Gastrocnemius medialis (tissue), 4 donors: ENCODE measurements around the gene NUDC. TPM values are rescaled to one million over a fixed set of nuclear protein-coding genes. Genes with fewer than 3 reads are reported as not detected.

Experiments used
- ATAC-seq, 2 donors: fragments of 150-250 bp; one replicate each; pipeline ENCODE4 v1.9.1; 2016
- DNase-seq, 2 donors: peaks; one replicate each; pipeline ENCODE4 v3.0.0-alpha.2; 2019
- H3K27ac ChIP-seq, 4 donors: fragments of 200-600 bp; sonication (generic); 1 replicate in 1 of 4; 2 replicates in 3 of 4; pipeline ENCODE4 v1.5.1; 2016 to 2018; ENCODE audit warnings: mild to moderate bottlenecking in 2 of 4, moderate library complexity in 1 of 4
- H3K27me3 ChIP-seq, 3 donors: fragments of 200-600 bp; sonication (generic) in 2 of 3; 1 replicate in 1 of 3; 2 replicates in 2 of 3; pipeline versions ENCODE4 v1.5.1 to v1.6.0; 2016 to 2019; ENCODE audit warnings: mild to moderate bottlenecking in 1 of 3, moderate library complexity in 1 of 3
- H3K36me3 ChIP-seq, 2 donors: fragments of 200-600 bp; sonication (generic) in 1 of 2; one replicate each; pipeline ENCODE4 v1.5.1; 2017 to 2018
- H3K4me1 ChIP-seq, 2 donors: fragments of 200-600 bp; sonication (generic) in 1 of 2; one replicate each; pipeline ENCODE4 v1.5.1; 2016 to 2017; ENCODE audit warnings: mild to moderate bottlenecking in 2 of 2
- H3K4me3 ChIP-seq, 4 donors: fragments of 200-600 bp; sonication (generic) in 3 of 4; 1 replicate in 1 of 4; 2 replicates in 3 of 4; pipeline ENCODE4 v1.5.1; 2016 to 2019; ENCODE audit warnings: mild to moderate bottlenecking in 2 of 4
- H3K9me3 ChIP-seq, 3 donors: fragments of 200-600 bp; sonication (generic) in 2 of 3; 1 replicate in 1 of 3; 2 replicates in 2 of 3; pipeline ENCODE4 v1.5.1; 2016 to 2019
- POLR2A ChIP-seq, 2 donors: fragments of 450-650 bp; IDR thresholded peaks; one replicate each; pipeline ENCODE4 v1.6.1; 2017; ENCODE audit warnings: antibody characterized with exemption in 2 of 2, mild to moderate bottlenecking in 2 of 2, moderate library complexity in 2 of 2
- in situ Hi-C, 4 donors: fragments of 200-750 bp; cut with MboI; loops; one replicate each; pipeline versions ENCODE4 v1.15.0 to v1.8.0; 2017; ENCODE audit warnings: low sequenced_read_pairs in 4 of 4
- intact Hi-C: fragments of 100-400 bp; cut with DNase I; formaldehyde crosslinking; loops from one replicate; pipeline ENCODE4 v1.15.1; 2023; ENCODE audit warnings: low total_unique reads
- total RNA-seq, 4 donors: library from RNA; depleted of rRNA; stranded (reverse); fragments of >200 nt; gene quantifications; one replicate each; pipeline versions ENCODE4 v1.1.0 to v1.2.3, GENCODE V29; 2016
- TF ChIP-seq, protein P1 (sequence below), 5 experiments: fragments of 450-650 bp in 3 of 5; fragments of 200-600 bp in 2 of 5; sonication (generic) in 2 of 5; IDR thresholded peaks in 4 of 5; conservative IDR thresholded peaks in 1 of 5; 1 replicate in 4 of 5; 2 replicates in 1 of 5; pipeline ENCODE4 v1.5.1; 2016 to 2019; ENCODE audit warnings: antibody characterized with exemption in 5 of 5, mild to moderate bottlenecking in 3 of 5, moderate library complexity in 3 of 5

The NUDC gene
- total RNA-seq, 4 donors from 2014 or later, result 39.9 to 83.5 (median 70.6) TPM

DNA sequence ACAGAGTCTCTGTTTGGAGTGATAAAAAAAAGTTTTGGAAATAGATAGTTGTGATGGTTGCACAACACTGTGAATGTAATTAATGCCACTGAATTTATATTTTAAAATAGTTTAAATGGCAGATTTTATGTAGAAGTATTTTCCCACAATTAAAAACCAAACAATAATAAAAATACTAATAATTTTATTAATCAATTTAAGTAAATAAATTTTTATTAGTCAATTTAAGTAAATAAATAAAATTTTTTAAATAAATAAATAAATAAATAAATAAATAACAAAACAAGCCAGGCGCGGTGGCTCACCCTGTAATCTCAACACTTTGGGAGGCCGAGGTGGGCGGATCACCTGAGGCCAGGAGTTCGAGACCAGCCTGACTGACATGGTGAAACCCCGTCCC is 43.7 kb downstream of the NUDC start:
- no peak for ATAC-seq
- TF ChIP-seq, protein P1, sequence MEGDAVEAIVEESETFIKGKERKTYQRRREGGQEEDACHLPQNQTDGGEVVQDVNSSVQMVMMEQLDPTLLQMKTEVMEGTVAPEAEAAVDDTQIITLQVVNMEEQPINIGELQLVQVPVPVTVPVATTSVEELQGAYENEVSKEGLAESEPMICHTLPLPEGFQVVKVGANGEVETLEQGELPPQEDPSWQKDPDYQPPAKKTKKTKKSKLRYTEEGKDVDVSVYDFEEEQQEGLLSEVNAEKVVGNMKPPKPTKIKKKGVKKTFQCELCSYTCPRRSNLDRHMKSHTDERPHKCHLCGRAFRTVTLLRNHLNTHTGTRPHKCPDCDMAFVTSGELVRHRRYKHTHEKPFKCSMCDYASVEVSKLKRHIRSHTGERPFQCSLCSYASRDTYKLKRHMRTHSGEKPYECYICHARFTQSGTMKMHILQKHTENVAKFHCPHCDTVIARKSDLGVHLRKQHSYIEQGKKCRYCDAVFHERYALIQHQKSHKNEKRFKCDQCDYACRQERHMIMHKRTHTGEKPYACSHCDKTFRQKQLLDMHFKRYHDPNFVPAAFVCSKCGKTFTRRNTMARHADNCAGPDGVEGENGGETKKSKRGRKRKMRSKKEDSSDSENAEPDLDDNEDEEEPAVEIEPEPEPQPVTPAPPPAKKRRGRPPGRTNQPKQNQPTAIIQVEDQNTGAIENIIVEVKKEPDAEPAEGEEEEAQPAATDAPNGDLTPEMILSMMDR (IDR thresholded peaks at IDR 0.05 in 4 of 5, conservative IDR thresholded peaks at IDR 0.05 in 1 of 5), result no peak
- TF ChIP-seq POLR2A (IDR thresholded peaks at IDR 0.05), result no peak
- in situ Hi-C loops, result no loop called here
- intact Hi-C loops, result no loop called here
- no peak for DNase-seq
- Histone ChIP-seq H3K4me3 (no peak overlapping the region), H3K4me1 (peaks cover 1 to 3% of the 10 kb centered on the region in 2 donors), H3K9me3 (no peaks in the 10 kb centered on the region), H3K36me3 (no peaks in the 10 kb centered on the region), H3K27me3 (peaks cover 14 to 22% (median 19%) of the 10 kb centered on the region in 3 donors), H3K27ac (no peak overlapping the region)

DNA sequence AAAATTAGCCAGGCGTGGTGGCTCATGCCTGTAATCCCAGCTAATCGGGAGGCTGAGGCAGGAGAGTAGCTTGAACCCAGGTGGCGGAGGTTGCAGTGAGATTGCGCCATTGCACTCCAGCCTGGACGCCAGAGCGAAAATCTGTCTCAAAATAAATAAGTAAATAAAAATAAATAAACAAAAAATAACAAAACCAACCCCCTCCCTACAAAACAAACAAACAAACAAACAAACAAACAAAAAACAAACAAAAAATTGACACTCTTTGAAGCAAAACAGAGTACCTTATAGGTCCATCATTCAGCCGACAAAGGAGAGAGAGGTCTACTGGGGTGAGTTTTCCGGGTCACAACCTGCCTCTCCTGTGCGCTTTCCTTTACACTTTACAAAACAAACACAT is 44.1 kb downstream of the NUDC start:
- intact Hi-C loops (no loop called here), in situ Hi-C loops (no loop called here)
- ATAC-seq, result no peak

DNA sequence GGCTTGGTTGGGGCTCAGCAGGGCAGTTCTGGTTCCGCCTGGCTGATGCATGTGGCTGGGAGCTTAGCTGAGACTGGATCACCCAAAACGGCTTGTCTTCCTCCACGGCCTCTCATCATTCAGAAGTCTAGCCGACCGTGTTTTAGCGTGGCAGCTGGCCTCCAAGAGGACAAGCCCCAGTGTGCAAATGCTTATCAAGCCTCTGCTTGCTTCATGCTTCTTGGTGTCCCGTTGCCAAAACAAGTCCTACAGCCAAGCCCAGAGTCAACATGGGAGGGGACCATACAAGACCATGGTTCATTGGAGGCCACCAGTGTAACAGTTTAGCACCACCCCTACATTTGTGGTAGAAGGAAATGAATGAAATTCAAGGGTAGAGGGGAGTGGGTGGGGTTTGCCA is 49.3 kb downstream of the NUDC start:
- no peak for DNase-seq
- no peak overlapping the region for H3K27ac ChIP-seq
- TF ChIP-seq POLR2A (IDR thresholded peaks at IDR 0.05), result no peak
- TF ChIP-seq, protein P1 (IDR thresholded peaks at IDR 0.05 in 4 of 5, conservative IDR thresholded peaks at IDR 0.05 in 1 of 5), result no peak
- no peaks in the 10 kb centered on the region for H3K9me3 ChIP-seq
- no peaks in the 10 kb centered on the region for H3K4me1 ChIP-seq
- in situ Hi-C loops (no loop called here), intact Hi-C loops (no loop called here)
- no peaks in the 10 kb centered on the region for H3K36me3 ChIP-seq
- H3K27me3 ChIP-seq, result peaks cover 2 to 7% (median 4%) of the 10 kb centered on the region in 3 donors
- no peak overlapping the region for H3K4me3 ChIP-seq
- no peak for ATAC-seq

More for the DNA sequence above, 44.1 kb downstream of the NUDC start:
- no peaks in the 10 kb centered on the region for H3K36me3 ChIP-seq
- no peak overlapping the region for H3K27ac ChIP-seq
- H3K9me3 ChIP-seq, result no peaks in the 10 kb centered on the region
- no peak for DNase-seq
- H3K4me1 ChIP-seq, result peaks cover 0 to 3% of the 10 kb centered on the region in 2 donors
- H3K27me3 ChIP-seq, result peaks cover 10 to 18% (median 15%) of the 10 kb centered on the region in 3 donors
- TF ChIP-seq, protein P1 (IDR thresholded peaks at IDR 0.05 in 4 of 5, conservative IDR thresholded peaks at IDR 0.05 in 1 of 5), result no peak
- TF ChIP-seq POLR2A (IDR thresholded peaks at IDR 0.05), result no peak
- no peak overlapping the region for H3K4me3 ChIP-seq

DNA sequence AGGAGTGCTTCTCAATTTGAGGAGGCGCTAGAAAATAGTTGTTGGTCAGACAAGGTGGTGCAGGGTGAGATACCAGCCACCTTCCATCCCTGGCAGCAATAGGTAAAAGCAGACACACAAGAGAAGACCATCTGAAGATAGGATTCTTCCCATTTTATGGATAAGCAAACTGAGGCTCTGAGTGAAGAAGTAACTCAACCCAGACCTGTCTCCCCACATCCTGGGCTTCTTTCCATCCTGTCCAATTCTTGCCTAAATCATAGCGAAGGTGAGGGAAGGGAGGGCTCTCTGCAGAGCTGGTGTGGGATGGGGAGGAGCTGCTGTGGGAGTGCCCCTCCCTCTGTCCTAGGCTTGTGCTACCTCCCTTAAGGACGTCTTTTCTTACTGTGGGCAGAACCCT is 50.0 kb downstream of the NUDC start:
- ATAC-seq (no peak), DNase-seq (no peak)
- H3K36me3 ChIP-seq, result no peaks in the 10 kb centered on the region
- H3K27me3 ChIP-seq, result peaks cover 2 to 7% (median 4%) of the 10 kb centered on the region in 3 donors
- in situ Hi-C loops, result no loop called here
- H3K9me3 ChIP-seq, result no peaks in the 10 kb centered on the region
- no peaks in the 10 kb centered on the region for H3K4me1 ChIP-seq
- intact Hi-C loops, result no loop called here
- TF ChIP-seq, protein P1 (IDR thresholded peaks at IDR 0.05 in 4 of 5, conservative IDR thresholded peaks at IDR 0.05 in 1 of 5), result no peak
- TF ChIP-seq POLR2A (IDR thresholded peaks at IDR 0.05), result no peak
- no peak overlapping the region for H3K27ac ChIP-seq
- H3K4me3 ChIP-seq, result no peak overlapping the region

DNA sequence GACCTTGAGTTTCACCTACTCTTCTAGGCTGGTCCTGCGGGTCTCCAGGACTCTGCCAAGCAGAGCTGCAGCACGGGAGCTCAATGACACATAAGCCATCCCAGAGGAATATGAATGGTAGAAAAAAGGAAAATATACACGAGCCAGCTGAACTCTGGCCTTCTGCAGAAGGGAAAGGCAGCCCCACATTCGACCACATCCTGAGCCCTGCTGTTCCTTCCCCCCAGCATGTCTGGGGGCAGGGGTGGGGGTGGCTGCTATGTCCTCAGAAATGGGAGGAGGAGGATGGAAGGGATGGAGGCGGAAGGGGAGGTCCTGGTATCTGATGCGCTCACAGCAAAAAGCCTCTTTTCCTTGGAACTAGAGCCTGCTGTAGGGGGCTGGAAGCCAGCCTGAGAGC is 50.8 kb downstream of the NUDC start:
- no peaks in the 10 kb centered on the region for H3K4me1 ChIP-seq
- peaks cover 2 to 7% (median 4%) of the 10 kb centered on the region in 3 donors for H3K27me3 ChIP-seq
- in situ Hi-C loops, result no loop called here
- TF ChIP-seq, protein P1 (IDR thresholded peaks at IDR 0.05 in 4 of 5, conservative IDR thresholded peaks at IDR 0.05 in 1 of 5), result no peak
- no peak for TF ChIP-seq POLR2A (IDR thresholded peaks at IDR 0.05)
- DNase-seq, result no peak
- no peak for ATAC-seq
- intact Hi-C loops, result no loop called here
- no peaks in the 10 kb centered on the region for H3K9me3 ChIP-seq
- no peak overlapping the region for H3K4me3 ChIP-seq
- H3K27ac ChIP-seq, result no peak overlapping the region
- no peaks in the 10 kb centered on the region for H3K36me3 ChIP-seq
